OCI-M2 (cell line): ENCODE results near the gene DYNC1I1.

Source experiments
- DNase-seq: peaks from one replicate; lab custom pipeline; 2025; ENCODE audit not compliant: unreplicated experiment; lab: John Stamatoyannopoulos, UW

The DYNC1I1 gene

DNA sequence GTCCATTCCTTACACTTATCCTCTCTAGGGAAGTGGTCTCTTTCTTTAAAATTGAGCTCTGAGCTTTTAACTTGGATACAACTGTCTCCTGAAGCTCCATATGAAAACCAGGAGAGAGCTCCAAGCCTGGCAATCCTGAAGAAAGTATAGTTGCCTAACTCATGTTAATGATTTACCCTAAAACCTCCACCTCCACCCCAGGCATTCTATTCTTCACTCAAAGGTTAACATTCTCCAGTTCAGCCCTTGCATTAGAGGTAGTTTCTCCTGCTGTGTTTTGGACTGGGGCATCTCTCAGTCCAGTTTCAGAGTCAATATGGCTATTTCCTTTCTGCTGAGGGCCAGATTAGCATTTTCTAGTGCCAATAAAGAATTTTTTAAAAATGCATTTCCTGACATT is 354.0 kb downstream of the DYNC1I1 start:
- no peak for DNase-seq

DNA sequence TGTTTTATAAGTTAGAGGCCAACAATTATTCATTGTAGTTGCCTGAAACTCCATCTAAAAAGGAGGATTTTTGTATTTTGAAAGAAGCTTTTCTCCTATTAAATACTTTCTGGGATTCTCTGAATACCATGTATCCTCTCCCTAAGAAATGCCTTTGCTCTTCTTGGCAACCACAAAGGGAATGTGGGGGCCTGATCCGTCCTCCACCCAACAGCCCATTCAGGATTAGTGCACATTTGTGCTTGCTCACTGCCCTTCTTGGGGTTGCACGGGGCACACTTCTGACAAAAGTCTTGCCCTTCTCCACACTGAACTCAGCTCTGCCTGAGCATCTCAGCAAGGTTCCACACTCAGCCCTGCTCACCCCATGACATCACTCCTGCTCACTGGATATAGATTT is 355.4 kb downstream of the DYNC1I1 start:
- no peak for DNase-seq

DNA sequence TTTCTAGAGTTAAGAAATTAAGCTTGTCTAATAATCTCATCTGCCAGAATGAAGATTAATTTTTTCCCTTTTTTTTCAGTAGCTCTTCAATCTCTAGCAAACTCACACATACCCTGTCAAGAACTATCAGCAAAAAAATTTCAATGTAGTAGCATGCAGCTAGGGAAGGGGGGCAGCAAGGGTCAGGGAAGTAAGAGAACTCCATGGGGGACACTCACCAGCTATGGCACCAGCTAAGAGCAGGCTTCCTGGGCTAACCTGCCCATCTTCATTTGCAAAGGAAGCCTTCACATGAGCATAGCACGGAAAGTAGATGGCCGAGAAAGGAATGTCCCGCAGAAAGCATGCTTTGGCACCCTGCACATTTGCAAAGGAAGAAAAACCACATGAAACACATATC is 359.2 kb downstream of the DYNC1I1 start:
- DNase-seq: no peak

GRCh38 chr7:96135241-96135640 is 362.9 kb downstream of the DYNC1I1 start:
- no peak for DNase-seq

DNA sequence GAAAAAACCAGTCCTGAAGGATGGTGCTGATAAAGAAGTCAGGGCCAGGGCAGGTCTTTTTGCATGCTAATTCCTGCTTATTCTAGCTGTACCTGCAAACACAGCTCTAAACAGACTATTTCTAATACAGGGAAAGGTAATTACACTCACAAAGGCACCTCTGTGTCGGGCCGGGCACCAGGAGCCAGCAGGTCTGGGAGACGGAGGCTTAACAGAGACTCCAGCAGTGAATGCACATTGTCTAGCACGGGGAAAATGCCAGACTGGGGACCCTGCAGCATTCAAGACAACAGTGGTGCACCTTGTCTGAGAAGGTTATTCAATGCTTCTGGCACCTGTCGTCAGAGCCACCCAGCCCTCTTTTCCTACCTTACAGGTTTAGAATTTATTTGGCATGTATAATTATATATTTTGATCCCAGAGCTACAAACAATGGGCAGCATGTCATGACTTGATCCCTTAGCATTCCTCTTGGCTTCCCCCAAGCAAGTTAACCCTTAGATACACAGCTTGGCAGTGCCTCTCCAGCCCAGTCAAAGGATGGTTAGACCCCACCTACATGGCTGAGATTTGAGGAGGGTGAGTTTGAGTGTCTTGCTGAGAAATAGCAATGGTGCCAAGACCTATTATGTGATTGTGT is 364.4 kb downstream of the DYNC1I1 start:
- DNase-seq: no peak

DNA sequence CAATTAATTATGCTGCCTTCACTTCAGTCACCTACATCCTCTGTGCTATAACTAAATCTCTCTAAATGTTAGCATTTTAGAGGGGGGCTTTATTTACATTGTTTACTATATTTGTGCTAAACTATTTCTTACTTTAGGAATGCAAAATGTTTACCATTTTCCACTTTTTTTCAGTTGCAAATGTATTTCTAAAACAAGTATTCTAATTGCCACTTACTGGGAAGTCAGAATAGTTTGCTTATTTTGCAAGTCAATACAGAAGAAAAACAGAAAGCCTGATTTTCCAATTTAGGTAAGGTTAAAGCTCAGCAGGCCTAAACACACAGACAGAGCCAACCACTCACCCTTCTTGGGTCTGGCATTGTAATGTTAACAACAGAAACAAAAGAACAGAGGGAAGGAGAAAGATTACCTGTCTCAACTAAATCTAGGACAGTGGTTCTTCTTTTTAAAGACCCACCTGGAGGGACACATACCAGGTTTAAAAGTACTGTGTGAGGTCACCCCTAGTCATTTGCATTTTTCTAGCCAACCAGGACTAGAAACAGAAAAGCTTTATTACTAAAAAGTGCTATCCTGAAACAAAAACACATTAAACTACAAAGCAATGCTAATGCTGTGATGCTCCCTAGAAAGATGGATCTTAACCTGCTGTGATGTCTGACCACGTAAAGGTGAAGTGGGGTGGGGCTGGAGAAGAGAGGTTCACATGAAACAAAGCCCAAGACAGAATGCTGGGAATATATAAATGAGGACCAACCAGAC is 371.3 kb downstream of the DYNC1I1 start:
- no peak for DNase-seq

DNA sequence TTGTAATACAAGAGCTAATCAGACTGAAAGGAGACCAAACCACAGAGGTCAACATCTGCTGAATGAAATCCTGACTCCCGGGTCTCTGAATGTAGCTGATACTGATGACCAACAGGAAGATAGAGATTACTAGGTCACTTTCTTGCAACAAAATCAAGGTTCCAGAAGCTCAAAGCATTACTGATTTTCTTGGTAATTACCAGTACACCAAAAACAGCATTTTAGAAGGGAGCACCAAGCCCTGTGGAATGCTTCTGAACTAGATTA is 371.8 kb downstream of the DYNC1I1 start:
- no peak for DNase-seq
